GM21528 (cell line): ENCODE data around the gene TRAFD1.
"Not testable (repeated sequence)": the region's sequence is repeated elsewhere in the genome, so short reads cannot be mapped to it uniquely, and the experiment has no call there.

Experiments used
- ATAC-seq: cut with Tn5 transposase; IDR thresholded peaks from one replicate; pipeline ENCODE4 v1.9.1; 2021; ENCODE audit warnings: mild to moderate bottlenecking, moderate library complexity; ENCODE audit not compliant: unreplicated experiment, low FRiP score

The TRAFD1 gene

DNA sequence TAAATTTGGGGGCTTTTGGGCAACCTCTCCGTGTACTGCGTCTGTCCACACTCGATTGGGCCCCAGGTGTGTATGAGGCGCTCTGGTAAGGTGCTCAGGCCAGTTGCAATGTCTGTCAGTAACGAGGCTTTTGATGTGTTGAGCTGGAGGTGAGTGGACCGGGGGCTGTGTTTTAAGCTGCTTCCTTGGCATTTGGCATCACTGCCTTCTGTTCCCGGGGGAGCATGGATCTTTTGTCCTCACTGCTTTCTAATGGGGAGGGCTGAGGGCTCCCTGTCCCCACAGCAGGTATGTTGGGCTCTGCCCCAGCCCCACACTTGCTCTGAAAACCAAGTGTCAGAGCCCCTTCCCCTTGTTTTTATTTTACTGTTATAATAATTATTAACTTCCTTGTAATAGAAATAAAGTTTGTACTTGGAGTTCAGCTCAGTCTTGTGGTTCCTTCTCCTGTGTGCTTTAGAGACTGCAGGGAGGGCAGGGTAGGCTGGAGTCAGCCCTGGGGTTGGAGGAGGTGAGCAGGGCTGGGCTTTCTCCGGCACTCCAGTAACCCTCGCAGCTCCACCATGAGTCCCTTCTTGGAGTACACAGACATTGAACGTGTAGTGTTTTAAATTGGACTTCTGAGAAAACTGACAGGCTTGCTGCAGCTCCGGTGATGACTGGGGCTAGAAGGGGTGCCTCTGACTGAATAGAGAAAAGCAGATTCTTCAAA lies 28.0 kb downstream of the TRAFD1 start:
- no peak for ATAC-seq

DNA sequence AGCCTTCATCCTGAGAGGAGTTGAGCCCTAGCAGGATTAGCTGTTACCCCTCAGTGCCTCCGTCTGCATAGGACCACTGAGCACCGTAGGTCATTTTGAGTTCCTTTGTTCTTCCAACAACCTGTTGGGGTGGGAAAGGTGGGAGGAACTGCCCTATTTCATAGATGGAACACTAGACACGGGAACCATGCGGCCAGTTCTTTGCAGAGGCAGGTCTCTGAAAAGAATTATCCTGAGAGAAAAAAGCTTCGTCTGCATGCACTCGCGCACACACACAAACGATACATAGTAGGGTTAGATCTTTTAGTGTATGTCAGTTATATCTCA lies 28.5 kb downstream of the TRAFD1 start:
- no peak for ATAC-seq

GRCh38 chr12:112158461-112159145 lies 33.2 kb downstream of the TRAFD1 start:
- not testable (repeated sequence) for ATAC-seq

DNA sequence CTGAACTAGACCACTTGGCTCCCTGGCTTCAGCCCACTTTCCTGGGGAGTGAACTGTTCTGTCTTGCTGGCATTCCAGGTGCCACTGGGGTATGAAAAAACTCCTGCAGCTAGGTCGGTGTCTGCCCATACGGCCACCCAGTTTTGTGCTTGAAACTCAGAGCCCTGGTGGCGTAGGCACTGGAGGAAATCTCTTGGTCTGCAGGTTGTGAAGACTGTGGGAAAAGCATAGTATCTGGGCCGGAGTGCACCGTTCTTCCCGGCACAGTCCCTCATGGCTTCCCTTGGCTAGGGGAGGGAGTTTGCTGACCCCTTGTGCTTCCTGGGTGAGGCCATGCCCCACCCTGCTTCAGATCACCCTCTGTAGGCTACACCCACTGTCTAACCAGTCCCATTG lies 33.8 kb downstream of the TRAFD1 start:
- ATAC-seq = no peak

- ATAC-seq = no peak
Observed at GRCh38 chr12:112160611-112161010, 35.3 kb downstream of the TRAFD1 start.

DNA sequence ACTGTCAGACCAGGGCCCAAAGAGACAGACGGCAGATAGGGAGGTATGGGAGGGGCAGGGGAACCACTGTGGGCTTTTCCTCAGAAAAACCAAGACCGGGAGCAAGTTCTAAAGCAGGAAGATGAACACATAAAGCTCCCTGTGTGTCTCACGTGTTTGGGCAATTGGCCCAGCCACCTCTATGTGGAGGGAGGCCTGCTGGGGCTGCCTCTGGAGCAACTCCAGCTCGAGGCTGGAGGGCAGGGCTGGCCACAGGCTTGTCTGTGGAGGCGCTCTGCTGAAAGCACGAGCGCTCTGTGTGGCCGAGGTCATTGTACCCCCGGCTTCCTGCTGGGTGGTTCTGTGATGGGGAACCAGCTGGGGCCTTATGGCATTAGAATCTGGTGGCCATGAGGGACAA lies 36.4 kb downstream of the TRAFD1 start:
- no peak for ATAC-seq

DNA sequence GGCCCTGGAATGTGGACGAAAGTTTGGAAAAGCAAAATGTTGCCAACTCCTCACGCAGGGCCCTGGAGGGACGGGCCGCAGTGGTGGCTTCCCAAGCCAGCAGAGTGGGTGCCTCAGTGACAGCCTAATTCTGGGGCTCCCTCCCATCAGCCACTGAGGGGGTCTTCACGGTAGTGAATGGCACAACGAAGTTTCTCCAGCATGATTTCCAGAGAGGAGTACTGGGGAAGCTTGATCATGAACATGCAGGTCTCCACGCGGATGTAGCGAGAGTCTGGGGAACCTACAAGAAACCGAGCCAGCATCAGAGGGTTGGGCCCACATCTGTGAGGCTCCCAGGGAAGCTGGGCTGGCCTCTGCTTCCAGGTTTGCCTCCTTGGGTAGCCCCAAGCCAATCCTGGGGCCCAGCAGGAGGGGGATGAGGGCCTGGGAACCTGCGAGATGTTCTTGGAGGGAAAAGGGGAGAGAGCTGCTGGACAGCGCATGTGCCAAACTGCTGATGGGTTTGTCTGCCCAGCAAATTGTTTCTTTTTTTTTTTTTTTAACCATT lies 37.0 kb downstream of the TRAFD1 start:
- ATAC-seq = no peak

DNA sequence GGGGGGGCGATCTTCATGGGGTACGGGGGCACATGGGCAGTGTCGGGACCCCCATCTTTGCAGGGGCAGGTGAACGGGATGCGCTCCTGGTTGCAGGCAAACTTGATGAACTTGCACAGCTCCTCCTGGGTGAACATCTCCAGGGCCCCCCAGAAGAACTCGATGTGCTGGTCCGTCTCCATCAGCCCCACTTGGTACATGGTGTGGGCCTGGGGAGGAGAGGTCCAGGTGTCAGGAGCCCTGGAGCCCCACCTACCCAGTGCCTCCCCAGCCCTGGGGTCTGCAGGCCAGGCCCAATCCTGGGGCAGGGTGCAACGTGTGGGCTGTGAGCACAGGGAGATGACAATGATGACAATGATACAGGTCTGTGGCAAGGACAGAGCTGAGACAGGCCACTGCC lies 37.7 kb downstream of the TRAFD1 start:
- ATAC-seq = no peak

DNA sequence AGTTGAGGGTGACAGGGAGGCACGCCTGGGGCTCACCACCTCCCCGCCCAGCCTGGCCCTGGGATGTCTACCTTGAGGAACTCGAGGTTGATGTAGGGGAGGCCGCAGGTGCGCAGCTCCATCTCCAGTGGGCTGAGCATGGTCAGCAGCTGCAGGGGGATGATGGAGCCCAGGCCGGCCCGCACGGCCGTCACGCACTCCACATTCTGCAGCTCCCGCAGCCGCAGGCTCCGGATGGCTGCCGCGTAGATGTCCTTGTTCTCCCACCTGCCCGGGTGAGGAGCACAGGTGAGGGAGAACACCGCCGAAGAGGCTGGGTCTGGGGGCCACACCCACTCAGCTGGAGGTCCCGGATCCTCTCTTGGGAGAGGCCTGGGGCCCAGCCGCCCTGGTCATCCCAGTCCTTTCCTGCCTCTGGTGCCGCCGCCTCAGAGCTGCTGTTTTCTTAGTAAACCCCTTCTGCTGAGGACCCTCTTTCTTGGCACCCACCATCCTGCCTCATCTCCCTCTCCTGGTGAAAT lies 38.2 kb downstream of the TRAFD1 start:
- no peak for ATAC-seq

DNA sequence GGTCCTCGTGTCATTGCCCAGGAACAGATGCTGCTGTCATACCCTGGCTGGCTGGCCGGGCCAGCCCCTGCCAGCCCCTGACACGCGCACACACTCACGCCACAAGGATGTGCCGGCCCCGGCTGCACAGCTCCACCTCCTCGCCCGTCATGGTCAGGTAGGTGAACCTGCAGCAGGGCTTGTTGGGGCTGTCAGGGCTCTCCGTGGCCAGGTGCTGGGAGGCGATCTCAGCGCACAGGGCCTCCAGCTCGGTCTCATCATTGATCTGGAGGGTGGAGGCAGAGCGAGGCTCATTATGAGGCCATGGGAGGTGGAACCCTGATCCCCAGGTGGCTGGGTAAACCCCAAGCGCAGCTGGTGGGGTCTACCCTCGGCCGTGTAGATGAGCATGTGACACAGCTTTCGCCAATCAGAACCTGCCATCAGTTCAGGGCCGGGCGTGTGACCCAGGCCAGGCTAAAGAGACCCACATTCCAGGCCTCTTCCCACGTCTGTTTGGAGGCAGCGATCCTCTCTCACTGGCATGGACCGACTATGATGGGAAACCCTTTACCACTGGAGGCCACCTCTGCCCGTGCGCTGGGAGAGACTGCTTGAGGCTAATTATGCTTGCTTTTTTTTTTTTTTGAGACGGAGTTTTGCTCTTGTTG lies 38.8 kb downstream of the TRAFD1 start:
- ATAC-seq = no peak

DNA sequence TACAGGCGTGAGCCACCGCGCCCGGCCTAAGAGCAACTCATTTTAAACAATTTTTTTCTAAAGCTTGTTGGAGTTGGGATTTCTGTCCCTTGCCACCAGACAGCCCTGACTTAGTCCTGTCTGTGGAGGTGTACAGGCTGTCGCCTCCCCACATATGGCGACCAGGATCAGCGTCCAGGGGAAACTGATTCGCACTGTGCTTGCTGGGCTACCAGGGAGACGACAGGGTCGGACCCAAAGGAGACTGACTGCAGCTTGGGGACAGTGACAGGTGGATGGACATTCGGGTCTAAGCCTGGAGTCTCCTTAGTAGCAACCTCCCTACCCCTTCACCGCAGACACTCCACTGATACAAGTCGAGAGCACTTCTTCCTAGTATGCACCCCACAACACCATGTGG lies 40.3 kb downstream of the TRAFD1 start:
- ATAC-seq = no peak

- ATAC-seq = no peak
Observed at GRCh38 chr12:112166051-112167015, 41.0 kb downstream of the TRAFD1 start.

GRCh38 chr12:112167031-112167461 lies 41.7 kb downstream of the TRAFD1 start:
- ATAC-seq = no peak

DNA sequence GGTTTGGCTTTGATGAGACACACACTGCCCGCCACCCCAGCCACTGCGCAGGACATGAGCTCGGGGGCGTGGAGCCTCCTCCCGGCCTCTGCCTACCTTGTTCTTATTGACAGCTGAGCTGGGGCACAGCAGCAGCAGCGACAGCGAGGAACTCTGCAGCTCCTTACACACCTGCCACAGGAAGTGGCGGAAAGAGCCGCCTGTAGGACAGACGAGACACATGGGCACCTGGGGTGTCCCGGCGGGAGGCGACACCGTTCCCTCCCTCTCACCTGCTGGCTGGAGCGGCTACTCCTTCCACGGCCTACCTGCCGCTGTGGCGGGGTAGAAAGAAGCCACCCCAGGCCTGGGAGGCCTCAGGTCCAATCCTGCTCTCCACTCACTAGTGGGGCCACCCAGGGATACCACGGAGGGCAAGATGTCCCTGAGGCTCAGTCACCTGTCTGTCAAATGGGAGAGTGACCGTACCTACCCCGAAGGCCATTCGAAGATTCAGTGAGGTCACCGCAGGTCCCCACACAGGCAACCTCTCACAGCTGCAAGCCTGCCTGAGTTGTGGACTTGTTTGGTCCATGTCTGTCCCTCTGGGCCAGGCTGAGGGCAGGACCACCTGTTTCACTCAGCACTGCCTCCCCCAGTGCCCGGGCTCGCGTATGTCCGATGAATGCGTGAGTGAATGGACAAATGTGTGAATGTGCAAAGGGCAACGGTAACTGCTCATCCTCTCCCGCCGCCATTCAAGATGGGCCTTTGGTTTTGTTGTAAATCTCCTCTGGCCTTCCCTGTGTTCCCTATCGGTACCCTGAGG lies 42.6 kb downstream of the TRAFD1 start:
- ATAC-seq = no peak

DNA sequence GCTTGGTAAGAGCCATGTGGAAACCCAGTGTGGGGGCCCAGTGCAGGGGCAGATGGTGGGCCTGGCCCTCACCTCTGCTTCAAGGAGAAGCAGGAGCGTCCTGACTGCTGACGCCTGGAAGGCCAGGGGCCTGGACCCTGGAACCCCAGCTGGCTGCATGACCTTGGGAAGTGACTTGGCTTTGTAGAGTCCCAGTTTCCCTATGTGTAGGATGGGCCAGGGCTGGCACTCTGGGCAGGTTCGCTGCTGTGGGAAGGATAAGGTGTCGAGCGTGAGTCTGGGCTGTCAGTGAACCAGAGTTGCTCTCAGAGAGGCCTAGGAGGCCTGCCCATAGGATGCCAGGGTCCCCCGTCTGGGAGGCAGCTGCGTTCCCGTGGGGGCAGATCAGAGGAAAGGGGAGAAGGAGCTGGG lies 43.2 kb downstream of the TRAFD1 start:
- no peak for ATAC-seq

- ATAC-seq = no peak
Observed at GRCh38 chr12:112169161-112169872, 44.0 kb downstream of the TRAFD1 start.

DNA sequence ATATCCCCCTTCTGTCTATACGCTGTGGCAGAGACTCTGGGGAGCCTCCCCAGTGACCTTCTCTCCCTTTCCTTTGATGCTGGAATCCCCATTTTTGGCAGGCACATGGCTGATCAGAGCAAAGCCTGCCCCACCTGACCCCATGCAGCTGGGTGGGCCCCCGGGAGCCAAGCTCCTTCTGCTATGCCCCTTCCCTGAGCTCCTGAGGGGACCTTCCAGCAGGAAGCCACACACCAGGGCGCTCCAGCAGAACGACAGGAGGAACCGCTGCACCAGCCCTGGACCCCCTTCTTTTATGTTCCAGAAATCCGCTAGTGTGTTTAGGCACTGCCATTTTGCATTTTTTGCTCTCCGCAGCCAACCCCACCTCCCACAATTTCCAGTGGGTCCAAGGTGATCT lies 44.6 kb downstream of the TRAFD1 start:
- no peak for ATAC-seq

GRCh38 chr12:112170376-112170775 lies 45.0 kb downstream of the TRAFD1 start:
- ATAC-seq = no peak
